Hepatocyte (in vitro differentiated cells): ENCODE measurements around the gene EYA3. TPM values are rescaled to one million over a fixed set of nuclear protein-coding genes. Genes with fewer than 3 reads are reported as not detected.

ENCODE experiments used
- DNase-seq: peaks from one replicate; pipeline ENCODE4 v3.0.0-alpha.2; 2016; ENCODE audit warnings: low spot score
- H2AFZ ChIP-seq: fragments of 200-600 bp; sonication (generic); 2 replicates; pipeline ENCODE4 v1.6.0; 2016; ENCODE audit warnings: antibody characterized with exemption, mild to moderate bottlenecking
- H3K27ac ChIP-seq: fragments of 200-600 bp; sonication (generic); 2 replicates; pipeline ENCODE4 v1.5.1; 2016; ENCODE audit warnings: mild to moderate bottlenecking
- H3K27me3 ChIP-seq: fragments of 200-600 bp; sonication (generic); 2 replicates; pipeline ENCODE4 v1.6.1; 2016
- H3K36me3 ChIP-seq: fragments of 200-600 bp; sonication (generic); replicated peaks from 2 replicates; pipeline ENCODE4 v1.5.1; 2016; ENCODE audit warnings: low read depth; ENCODE audit not compliant: insufficient read depth
- H3K4me1 ChIP-seq: fragments of 200-600 bp; sonication (generic); 2 replicates; pipeline ENCODE4 v1.5.1; 2016; ENCODE audit warnings: mild to moderate bottlenecking, moderate library complexity; ENCODE audit not compliant: insufficient read depth
- H3K4me2 ChIP-seq: fragments of 200-600 bp; sonication (generic); 2 replicates; pipeline ENCODE4 v1.6.0; 2016
- H3K4me3 ChIP-seq: fragments of 200-600 bp; sonication (generic); 2 replicates; pipeline ENCODE4 v1.5.1; 2016; ENCODE audit warnings: mild to moderate bottlenecking
- H3K79me2 ChIP-seq: fragments of 200-600 bp; sonication (generic); 2 replicates; pipeline ENCODE4 v1.6.0; 2017; ENCODE audit warnings: mild to moderate bottlenecking
- H3K9me2 ChIP-seq: fragments of 200-600 bp; sonication (generic); replicated peaks from 2 replicates; pipeline ENCODE4 v1.6.0; 2017; ENCODE audit warnings: mild to moderate bottlenecking; ENCODE audit not compliant: insufficient read depth
- H3K9me3 ChIP-seq: fragments of 200-600 bp; sonication (generic); 2 replicates; pipeline ENCODE4 v1.5.1; 2016; ENCODE audit warnings: low read depth, mild to moderate bottlenecking
- H4K20me1 ChIP-seq: fragments of 200-600 bp; sonication (generic); 2 replicates; pipeline ENCODE4 v1.6.0; 2016; ENCODE audit warnings: mild to moderate bottlenecking; ENCODE audit not compliant: insufficient read depth, poor library complexity, severe bottlenecking
- EZH2 ChIP-seq: fragments of 200-600 bp; sonication (generic); IDR thresholded peaks from 2 replicates; pipeline ENCODE4 v1.6.1; 2016; ENCODE audit warnings: antibody characterized with exemption, mild to moderate bottlenecking, borderline replicate concordance
- EZH2phosphoT487 ChIP-seq: fragments of 200-600 bp; sonication (generic); IDR thresholded peaks from one replicate; pipeline ENCODE4 v1.6.1; 2018; ENCODE audit warnings: antibody characterized with exemption, mild to moderate bottlenecking, low read depth, moderate library complexity; ENCODE audit not compliant: unreplicated experiment, severe bottlenecking
- WGBS: methylation state at CpG from one replicate; pipeline ENCODE4 v1.1.6; 2016; ENCODE audit warnings: low lambda C conversion rate; ENCODE audit errors: missing lambda C conversion rate; 5-methylcytosine and 5-hydroxymethylcytosine counted together
- polyA plus RNA-seq: library from polyadenylated mRNA; unstranded; fragments of >200 nt; fragmentation: Nextera tagmentation; extraction: Ambion mirVana; gene quantifications from 2 replicates; pipeline ENCODE4 v1.2.1, GENCODE V29; 2016
- total RNA-seq: library from RNA; depleted of rRNA; stranded (reverse); fragments of >200 nt; gene quantifications from 2 replicates; pipeline ENCODE4 v1.2.3, GENCODE V29; 2014
- TF ChIP-seq, protein P1 (sequence below): fragments of 200-600 bp; sonication (generic); IDR thresholded peaks from 2 replicates; pipeline ENCODE4 v1.5.1; 2016; ENCODE audit warnings: antibody characterized with exemption, mild to moderate bottlenecking; ENCODE audit not compliant: poor library complexity

The EYA3 gene
- total and polyA plus RNA-seq, 2 experiments from 2014 or later, result 4.2 to 19.9 TPM

DNA sequence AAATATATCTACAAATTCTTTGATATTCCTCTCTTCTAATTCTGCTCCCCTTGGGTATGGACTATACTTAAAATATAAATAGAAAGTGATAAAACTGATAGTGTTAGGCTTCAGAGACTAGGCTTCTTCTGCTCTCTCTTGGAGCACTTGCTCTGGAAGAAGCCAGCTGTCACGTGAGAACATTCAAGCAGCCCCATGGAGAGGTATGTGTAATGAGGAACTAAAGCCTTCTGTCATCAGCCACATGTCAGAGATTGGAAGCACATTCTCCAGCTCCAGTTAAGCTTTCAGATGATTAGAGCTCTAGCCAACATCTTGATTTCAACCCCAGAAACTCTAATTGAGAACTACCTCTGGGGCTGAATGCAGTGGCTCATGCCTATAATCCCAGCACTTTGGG lies 94.3 kb downstream of the EYA3 start:
- peak; percentile 11 for DNase-seq
- no peak for TF ChIP-seq EZH2
- TF ChIP-seq, protein P1, sequence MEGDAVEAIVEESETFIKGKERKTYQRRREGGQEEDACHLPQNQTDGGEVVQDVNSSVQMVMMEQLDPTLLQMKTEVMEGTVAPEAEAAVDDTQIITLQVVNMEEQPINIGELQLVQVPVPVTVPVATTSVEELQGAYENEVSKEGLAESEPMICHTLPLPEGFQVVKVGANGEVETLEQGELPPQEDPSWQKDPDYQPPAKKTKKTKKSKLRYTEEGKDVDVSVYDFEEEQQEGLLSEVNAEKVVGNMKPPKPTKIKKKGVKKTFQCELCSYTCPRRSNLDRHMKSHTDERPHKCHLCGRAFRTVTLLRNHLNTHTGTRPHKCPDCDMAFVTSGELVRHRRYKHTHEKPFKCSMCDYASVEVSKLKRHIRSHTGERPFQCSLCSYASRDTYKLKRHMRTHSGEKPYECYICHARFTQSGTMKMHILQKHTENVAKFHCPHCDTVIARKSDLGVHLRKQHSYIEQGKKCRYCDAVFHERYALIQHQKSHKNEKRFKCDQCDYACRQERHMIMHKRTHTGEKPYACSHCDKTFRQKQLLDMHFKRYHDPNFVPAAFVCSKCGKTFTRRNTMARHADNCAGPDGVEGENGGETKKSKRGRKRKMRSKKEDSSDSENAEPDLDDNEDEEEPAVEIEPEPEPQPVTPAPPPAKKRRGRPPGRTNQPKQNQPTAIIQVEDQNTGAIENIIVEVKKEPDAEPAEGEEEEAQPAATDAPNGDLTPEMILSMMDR, result no peak
- no peak for TF ChIP-seq EZH2phosphoT487
- H3K9me3 ChIP-seq, result no peaks in the 10 kb centered on the region
- H3K79me2 ChIP-seq, result no peaks in the 10 kb centered on the region
- H3K9me2 ChIP-seq, result no peaks in the 10 kb centered on the region
- H3K27me3 ChIP-seq, result no peaks in the 10 kb centered on the region
- no peak overlapping the region for H2AFZ ChIP-seq
- no peak overlapping the region for H3K4me2 ChIP-seq
- no peaks in the 10 kb centered on the region for H3K4me1 ChIP-seq
- peaks cover 5% of the 10 kb centered on the region for H3K36me3 ChIP-seq
- no peak overlapping the region for H3K4me3 ChIP-seq
- 76% methylated on average over 1 of the region's 1 CpG for WGBS
- no peak overlapping the region for H3K27ac ChIP-seq
- H4K20me1 ChIP-seq, result no peaks in the 10 kb centered on the region

DNA sequence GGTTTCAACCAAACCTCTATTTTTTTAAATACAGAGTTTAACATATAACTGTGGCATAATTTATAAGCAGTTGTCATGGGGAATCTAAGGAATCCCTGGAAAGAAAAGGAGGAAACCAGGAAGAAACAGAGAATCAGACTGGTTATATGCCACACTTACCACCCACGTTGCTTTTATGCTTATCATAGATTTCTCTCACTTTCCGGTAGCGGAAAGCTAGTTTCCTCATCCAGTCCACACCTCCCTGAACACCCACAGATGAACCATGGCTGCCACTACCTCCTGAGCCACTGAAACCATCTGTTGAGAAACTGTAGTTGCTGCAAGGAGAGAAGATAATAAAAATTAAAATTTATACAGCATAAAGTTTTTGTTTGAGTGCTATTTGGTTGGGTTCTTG lies 95.2 kb downstream of the EYA3 start:
- Histone ChIP-seq H3K9me2 (no peaks in the 10 kb centered on the region), H3K9me3 (no peaks in the 10 kb centered on the region), H3K79me2 (no peaks in the 10 kb centered on the region), H3K4me2 (no peak overlapping the region), H3K4me3 (no peak overlapping the region), H3K27me3 (no peaks in the 10 kb centered on the region), H3K4me1 (no peaks in the 10 kb centered on the region), H3K36me3 (peaks cover 9% of the 10 kb centered on the region), H2AFZ (no peak overlapping the region), H4K20me1 (no peaks in the 10 kb centered on the region), H3K27ac (no peak overlapping the region)
- TF ChIP-seq, protein P1, result no peak
- TF ChIP-seq EZH2phosphoT487 (no peak), EZH2 (no peak)
- WGBS, result 87% methylated on average over 3 of the region's 3 CpGs
- DNase-seq, result no peak

DNA sequence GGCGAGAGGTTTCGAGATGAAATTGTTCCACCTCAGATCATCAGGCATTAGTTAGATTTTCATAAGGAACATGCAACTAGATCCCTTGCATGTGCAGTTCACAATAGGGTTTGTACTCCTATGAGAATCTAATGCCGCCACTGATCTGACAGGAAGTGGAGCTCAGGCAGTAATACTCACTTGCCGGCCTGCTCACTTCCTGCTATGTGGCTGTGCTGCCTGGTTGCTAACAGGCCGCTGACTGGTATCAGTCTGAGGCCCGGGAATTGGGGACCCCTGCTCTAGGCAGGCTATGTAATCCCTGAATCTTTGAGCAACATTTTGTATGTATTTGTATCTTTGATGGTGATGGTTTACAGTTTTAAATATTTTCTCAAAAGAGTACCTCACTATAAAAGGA lies 96.1 kb downstream of the EYA3 start:
- no peaks in the 10 kb centered on the region for H3K9me2 ChIP-seq
- WGBS, result 81% methylated on average over 6 of the region's 6 CpGs

More for the DNA sequence above, 96.1 kb downstream of the EYA3 start:
- Histone ChIP-seq H3K36me3 (peaks cover 9% of the 10 kb centered on the region), H3K4me3 (no peak overlapping the region), H3K27ac (no peak overlapping the region), H2AFZ (no peak overlapping the region), H3K9me3 (no peaks in the 10 kb centered on the region), H3K27me3 (no peaks in the 10 kb centered on the region), H3K4me1 (no peaks in the 10 kb centered on the region), H3K4me2 (no peak overlapping the region), H4K20me1 (no peaks in the 10 kb centered on the region), H3K79me2 (no peaks in the 10 kb centered on the region)
- TF ChIP-seq EZH2phosphoT487 (no peak), EZH2 (no peak)
- TF ChIP-seq, protein P1, result no peak
- no peak for DNase-seq
